Measurements from ENCODE around the gene ACTL6B. TPM values are rescaled to one million over a fixed set of nuclear protein-coding genes. Genes with fewer than 3 reads are reported as not detected.
A peak's percentile ranks its signal among the peaks of the same experiment; 100 is the strongest.

The ACTL6B gene
- total and polyA plus RNA-seq, 2 of the 13 experiments (the other 11 are each of a cell fraction or from before 2014, with no cell fraction given): not detected

DNA sequence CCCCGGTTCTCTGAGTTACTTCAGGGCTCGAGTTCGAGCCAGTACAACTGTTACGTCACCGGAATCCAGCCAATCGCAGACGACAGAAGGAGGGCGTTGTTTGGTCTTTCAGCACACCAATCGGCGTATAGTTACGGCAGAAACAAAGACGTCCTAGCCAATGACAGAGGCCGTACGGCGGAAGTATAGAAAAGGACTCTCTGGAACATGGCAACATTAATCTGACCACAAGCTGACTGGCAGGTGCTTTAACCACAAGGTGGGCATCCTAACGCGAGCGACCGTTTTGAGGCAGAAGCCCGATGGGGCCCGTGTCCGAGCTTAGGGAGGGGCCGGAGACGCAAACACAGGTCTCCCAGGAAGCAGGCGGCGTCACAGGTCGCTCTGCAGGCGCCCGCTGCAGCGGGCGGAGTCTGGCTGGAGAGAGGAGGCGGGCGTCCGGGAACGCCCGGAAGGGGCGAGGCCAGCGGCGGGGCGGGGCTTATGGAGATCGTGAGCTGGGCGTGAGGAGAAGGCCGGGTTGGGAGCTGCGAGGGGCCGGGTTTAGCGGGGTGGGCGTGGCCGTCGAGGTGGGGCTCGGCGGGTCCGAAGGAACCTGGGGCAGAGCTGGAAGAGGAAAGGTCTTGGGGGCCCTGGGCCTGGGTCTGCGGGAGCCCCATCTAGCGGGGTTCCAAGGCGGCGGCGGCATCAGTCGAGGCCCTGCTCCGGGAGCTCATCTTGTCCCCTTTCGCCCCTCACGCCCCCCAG, 44.1 kb downstream of the ACTL6B start, which contains the start of gene MOSPD3 (continued):
- no peak for TF ChIP-seq ZNF552 (CRISPR knock-in tag; IDR thresholded peaks at IDR 0.05; ENCODE audit: borderline replicate concordance)
- no peak for TF ChIP-seq FOXA3 (CRISPR knock-in tag; IDR thresholded peaks at IDR 0.05)
- TF ChIP-seq ZNF678 (CRISPR knock-in tag; IDR thresholded peaks at IDR 0.05): no peak
- TF ChIP-seq TAF1 (CRISPR knock-in tag; IDR thresholded peaks at IDR 0.05): peak; percentile 33; the same call in 1 of the 2 replicates
- peak; percentile 64 for TF ChIP-seq THAP11 (CRISPR knock-in tag; IDR thresholded peaks at IDR 0.05)
- TF ChIP-seq JUNB (CRISPR knock-in tag; IDR thresholded peaks at IDR 0.05; ENCODE audit: borderline replicate concordance): no peak
- TF ChIP-seq, protein P1, sequence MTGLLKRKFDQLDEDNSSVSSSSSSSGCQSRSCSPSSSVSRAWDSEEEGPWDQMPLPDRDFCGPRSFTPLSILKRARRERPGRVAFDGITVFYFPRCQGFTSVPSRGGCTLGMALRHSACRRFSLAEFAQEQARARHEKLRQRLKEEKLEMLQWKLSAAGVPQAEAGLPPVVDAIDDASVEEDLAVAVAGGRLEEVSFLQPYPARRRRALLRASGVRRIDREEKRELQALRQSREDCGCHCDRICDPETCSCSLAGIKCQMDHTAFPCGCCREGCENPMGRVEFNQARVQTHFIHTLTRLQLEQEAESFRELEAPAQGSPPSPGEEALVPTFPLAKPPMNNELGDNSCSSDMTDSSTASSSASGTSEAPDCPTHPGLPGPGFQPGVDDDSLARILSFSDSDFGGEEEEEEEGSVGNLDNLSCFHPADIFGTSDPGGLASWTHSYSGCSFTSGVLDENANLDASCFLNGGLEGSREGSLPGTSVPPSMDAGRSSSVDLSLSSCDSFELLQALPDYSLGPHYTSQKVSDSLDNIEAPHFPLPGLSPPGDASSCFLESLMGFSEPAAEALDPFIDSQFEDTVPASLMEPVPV (CRISPR knock-in tag; IDR thresholded peaks at IDR 0.05): 0 out of 2 replicates have a peak, but pooled peaks have one; percentile 12
- TF ChIP-seq FOXK2 (IDR thresholded peaks at IDR 0.05): 0 out of 2 replicates have a peak, but pooled peaks have one; percentile 8
- no peak for TF ChIP-seq HNRNPH1 (optimal IDR thresholded peaks at IDR 0.05; ENCODE audit: low read depth, low read length)
- TF ChIP-seq NKX3-1 (CRISPR knock-in tag; IDR thresholded peaks at IDR 0.05): peak; percentile 63; the same call in 1 of the 2 replicates
- 0 out of 2 replicates have a peak, but pooled peaks have one; percentile 4 for TF ChIP-seq SATB2 (CRISPR knock-in tag; IDR thresholded peaks at IDR 0.05)
- no peak for TF ChIP-seq ZFP41 (CRISPR knock-in tag; IDR thresholded peaks at IDR 0.05; ENCODE audit: borderline replicate concordance)
- TF ChIP-seq ZNF280D (CRISPR knock-in tag; IDR thresholded peaks at IDR 0.05): no peak
- TF ChIP-seq POLR2A (IDR thresholded peaks at IDR 0.05; ENCODE audit: insufficient read depth in 1 of 2, low read depth in 2 of 2, low read length in 2 of 2): peak; percentile 60 to 78
- no peak for TF ChIP-seq ATF7-NPFF (CRISPR knock-in tag; IDR thresholded peaks at IDR 0.05; ENCODE audit: low read depth)
- TF ChIP-seq ZNF547 (CRISPR knock-in tag; IDR thresholded peaks at IDR 0.05): peak; percentile 23; the same call in 1 of the 2 replicates
- TF ChIP-seq U2AF2 (IDR thresholded peaks at IDR 0.05; ENCODE audit: low read depth, low read length): no peak
- TF ChIP-seq ZNF737 (CRISPR knock-in tag; IDR thresholded peaks at IDR 0.05; ENCODE audit: borderline replicate concordance): no peak
- TF ChIP-seq ZNF574 (CRISPR knock-in tag; IDR thresholded peaks at IDR 0.05): peak; percentile 31; the same call in 1 of the 2 replicates
- TF ChIP-seq ATAD3A (CRISPR knock-in tag; IDR thresholded peaks at IDR 0.05): no peak
- TF ChIP-seq ZNF670 (CRISPR knock-in tag; IDR thresholded peaks at IDR 0.05; ENCODE audit: borderline replicate concordance): peak; percentile 56; the same call in 1 of the 2 replicates
- no peak for TF ChIP-seq ZNF605 (CRISPR knock-in tag; IDR thresholded peaks at IDR 0.05)
- no peak for TF ChIP-seq MTF1 (CRISPR knock-in tag; IDR thresholded peaks at IDR 0.05)
